GM18907 (cell line): ENCODE results near the gene HNRNPUL1.

Source experiments
- ATAC-seq: cut with Tn5 transposase; IDR thresholded peaks from one replicate; pipeline ENCODE4 v1.9.1; 2021; ENCODE audit warnings: mild to moderate bottlenecking, moderate library complexity; ENCODE audit not compliant: unreplicated experiment

HNRNPUL1 gene

DNA sequence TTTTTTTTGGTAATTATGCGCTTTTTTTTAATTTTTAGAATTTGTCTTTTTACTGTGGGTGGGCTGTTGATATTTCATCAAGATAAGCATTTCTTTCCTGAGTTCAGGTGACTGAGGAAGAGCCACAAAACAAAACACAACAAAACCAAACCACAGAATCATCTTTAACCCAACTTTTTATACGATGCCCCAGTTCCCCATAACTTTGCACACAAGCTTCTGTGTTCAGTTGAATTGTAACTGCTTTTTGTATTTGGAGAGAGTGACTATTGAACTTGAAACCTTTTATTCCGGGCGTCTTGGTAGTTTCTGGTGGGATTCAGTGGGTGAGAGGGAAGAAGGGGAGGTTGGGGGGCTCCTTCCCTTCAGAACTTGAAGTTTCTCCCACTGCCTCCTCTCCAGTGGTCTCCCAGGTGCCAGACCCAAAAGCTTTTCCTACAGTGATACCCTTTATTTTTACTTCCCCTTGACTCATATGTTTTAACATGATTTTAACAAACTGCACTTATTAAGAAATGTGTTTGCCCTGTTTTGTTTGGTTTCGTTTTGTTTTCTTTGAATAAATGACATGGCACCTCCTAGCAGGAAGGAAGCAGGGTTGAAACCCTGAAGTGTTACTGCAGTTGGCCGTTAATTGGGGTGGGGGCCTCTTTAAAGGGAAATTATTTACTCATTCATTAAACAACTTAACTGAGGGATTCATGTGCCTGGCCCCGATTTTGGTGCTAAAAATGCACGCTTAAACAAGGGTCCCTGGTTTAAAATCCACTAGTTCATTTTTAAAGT lies 43.1 kb downstream of the HNRNPUL1 start:
- no peak for ATAC-seq

DNA sequence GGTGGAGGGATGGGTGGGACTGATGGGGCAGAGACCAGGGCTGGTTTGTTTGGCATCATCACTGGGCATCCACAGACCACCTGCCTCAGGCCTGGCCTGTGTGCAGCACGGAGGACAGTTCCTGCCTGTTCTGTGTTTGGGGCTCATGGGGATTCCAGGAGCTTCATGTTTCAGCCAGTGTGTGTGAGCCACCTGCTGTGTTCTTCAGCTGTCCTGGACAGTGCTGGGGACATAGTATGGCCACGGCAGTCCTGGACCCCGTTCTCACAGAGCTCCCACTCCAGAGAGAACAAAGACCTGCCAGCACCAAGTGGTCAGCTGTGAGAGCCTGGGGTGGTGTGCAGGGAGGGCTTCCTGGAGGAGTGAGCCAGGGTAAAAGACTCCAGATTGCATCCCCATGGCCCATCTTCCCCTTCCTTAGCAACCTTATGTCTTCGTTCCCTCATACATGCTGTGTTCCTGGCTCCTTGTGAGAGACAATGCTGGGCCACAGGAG lies 43.8 kb downstream of the HNRNPUL1 start:
- no peak for ATAC-seq

DNA sequence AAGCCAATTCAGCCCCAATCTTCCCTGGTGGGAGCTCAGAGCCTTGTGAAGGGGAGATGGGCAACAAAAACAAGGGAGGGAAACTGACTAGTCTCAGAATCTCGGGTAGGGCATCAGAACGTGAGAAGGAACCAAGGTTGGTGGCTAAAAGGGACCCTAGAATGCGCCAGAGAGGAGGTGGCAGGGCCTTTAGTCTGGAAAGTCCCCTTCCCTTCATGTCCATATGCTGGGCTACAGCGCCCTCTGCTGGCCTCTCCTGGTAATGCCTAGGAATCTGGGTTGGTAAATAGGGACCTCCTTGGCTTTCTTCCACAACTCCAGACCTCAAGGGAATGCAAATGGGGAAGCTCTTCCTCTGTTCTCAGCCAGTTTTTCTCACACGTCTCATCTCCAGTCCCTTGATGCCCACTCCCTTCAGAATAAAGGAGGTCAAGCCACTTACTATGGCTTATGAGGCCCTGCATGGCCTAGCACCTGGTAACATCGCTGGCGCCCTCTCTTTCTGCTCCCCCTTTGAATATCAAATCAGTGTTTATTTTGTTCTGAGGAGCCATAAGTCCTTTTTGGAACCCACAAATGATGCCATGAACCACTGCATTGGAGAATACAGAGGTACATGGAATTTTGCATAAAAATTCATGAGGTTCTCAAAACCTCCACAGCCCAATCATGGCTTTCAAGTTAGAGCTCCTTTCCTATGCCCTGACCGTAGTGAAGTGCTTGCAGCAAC lies 44.4 kb downstream of the HNRNPUL1 start:
- peak; percentile 47 for ATAC-seq

DNA sequence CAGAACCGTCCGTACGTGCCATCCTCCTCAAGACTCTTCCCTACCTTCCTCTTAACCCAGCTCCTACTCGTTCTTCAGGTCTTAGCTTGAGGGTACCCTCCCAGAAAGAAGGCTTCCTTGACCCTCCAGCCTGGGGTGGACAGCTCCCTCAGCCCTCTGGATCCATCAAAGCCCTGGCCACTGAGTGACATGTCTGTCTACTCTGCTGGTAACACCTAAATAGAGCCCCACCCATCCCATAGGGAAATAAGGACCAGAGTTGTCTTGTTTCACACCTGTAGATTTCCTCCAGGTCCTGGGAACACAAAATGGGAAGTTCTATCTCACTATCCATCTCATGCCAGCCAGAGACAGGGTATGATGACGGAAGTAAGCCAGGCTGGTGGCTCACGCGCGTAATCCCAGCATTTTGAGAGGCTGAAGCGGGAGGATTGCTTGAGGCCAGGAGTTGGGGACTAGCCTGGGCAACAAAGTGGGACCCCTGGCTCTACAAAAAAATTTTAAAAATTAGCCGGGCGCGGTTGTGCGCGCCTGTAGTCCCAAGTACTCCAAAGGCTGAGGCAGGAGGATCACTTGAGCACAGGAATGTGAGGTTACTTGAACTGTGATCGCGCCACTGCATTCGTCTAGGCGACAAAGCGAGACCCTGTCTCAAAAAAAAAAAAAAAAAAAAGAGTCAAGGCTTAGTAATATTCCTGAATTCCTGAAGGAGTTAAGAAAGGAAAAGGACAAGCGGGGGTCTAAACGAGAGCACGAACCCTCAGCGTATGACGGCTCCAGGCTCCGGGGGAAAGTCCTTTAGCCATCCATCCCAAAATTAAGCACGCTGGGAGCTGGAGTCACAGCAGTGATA lies 45.2 kb downstream of the HNRNPUL1 start:
- ATAC-seq = no peak

DNA sequence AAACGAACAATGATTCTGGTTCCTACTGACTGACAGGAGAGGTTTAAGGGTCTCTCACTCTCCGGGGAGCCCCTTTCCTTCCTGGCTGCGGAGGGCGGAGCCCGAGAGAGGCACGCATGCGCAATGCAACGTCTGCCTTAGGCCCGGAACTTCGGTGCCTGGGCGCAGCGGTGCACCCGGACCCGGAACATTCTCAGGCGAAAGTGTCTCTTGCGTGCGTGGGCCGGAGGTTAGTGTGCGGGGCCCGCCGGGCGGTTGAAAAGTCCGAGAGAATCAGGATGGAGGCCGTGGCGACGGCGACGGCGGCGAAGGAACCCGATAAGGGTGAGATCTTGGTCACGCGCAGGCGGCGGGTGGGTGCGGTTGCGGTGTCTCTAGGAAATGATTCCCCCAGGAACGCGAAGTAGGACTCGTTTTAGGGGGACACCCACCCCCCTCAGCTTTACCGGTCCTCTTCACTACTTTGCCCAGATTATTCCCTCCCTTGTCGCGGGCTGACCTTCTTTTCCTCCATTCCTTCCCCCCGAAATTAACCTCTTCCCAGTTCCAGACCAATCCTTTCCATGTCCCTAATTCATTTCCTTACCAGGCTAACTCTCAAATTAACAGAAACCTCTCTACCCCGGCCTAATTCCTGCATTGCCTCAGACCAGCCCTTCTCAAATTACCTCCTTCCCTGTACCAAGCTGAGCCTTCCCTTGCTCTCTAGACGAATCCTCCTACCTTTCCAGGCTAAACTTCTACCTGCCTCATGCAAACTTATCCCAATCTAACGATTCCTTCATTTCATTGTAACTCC lies 46.1 kb downstream of the HNRNPUL1 start, which contains the start of gene CCDC97:
TSS of gene CCDC97 (plus strand) at position 140 of the 799 bp plus-strand sequence. CDS start at position 279, 139 bp downstream.
- peak; percentile 71 for ATAC-seq

DNA sequence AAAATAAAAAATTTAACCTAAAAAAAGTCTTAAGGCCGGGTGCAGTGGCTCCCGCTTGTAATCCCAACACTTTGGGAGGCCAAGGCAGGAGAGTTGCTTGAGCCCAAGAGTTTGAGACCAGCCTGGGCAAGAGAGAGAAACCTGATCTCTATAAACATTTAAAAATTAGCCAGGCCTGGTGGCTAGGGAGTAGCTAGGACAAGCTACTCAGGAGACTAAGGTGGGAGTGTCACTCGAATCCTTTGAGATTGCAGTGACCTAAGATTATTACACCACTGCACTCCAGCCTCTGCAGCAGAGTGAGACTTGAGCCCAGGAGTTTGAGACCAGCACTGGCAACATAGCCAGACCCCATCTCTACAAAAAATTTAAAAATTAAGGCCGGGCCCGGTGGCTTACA lies 46.9 kb downstream of the HNRNPUL1 start:
- no peak for ATAC-seq

DNA sequence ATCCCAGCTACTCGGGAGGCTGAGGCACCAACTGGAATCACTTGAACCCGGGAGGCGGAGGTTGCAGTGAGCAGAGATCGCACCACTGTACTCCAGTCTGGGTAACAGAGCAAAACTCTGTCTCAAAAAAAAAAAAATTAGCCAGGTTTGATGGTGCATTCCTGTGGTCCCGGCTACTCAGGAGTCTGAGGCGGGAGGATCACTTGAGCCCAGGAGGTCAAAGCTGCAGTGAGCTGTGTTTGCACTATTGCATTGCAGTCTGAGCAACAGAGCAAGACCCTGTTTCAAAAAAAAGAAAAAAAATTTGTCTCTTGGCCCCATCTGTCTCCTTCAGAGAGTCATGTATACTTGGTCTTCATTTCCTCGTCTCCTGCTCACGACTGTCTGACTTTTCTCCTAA lies 47.4 kb downstream of the HNRNPUL1 start:
- ATAC-seq = no peak

DNA sequence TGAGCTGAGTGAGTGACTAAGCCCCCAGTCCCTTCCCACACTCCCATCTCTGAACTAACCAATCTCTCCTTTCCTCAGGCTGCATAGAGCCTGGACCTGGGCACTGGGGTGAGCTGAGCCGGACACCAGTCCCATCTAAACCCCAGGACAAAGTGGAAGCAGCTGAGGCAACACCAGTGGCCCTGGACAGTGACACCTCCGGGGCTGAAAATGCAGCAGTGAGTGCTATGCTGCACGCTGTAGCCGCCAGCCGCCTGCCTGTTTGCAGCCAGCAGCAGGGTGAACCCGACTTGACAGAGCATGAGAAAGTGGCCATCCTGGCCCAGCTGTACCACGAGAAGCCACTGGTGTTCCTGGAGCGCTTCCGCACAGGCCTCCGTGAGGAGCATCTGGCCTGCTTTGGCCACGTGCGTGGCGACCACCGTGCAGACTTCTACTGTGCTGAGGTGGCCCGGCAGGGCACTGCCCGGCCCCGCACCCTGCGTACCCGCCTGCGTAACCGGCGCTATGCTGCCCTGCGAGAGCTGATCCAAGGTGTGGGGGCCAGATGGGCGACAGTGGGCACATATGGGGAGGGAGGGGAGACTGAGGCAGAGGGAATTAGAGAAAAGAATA lies 52.2 kb downstream of the HNRNPUL1 start:
- no peak for ATAC-seq

DNA sequence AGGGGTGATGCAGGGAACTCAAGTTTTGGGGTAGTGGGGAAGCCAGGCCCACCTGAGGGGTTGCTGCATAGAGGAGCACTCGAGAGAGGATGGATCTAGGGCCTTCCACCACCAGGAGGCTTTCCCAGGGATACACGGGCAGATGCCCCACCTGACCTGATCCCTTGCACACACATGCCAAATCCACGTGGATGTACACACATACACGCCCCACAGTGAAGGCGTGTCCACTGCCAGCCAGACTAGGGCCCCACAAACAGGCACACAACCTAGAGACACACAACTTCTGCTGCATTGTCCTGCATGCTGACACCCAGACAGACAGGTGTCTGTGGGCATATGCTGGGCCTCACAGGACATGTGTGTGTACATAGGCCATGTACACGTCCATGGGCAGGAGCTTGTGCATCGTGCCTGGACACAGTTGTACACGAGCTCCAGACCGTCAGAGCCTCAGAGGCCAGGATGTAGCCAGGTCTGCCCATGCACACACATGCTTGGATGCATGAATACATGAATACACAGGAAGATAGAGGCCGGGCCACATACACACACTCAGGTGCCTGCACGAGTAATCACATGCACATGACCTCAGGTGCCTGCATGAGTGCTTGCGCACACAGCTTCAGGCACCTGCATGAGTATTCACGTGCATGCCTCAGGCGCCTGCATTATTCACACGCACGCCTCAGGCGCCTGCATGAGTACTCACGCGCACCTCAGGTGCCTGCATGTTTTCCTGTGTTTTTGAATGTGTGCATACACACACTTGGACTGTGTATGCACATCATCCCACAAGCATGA lies 54.7 kb downstream of the HNRNPUL1 start:
- ATAC-seq = no peak

DNA sequence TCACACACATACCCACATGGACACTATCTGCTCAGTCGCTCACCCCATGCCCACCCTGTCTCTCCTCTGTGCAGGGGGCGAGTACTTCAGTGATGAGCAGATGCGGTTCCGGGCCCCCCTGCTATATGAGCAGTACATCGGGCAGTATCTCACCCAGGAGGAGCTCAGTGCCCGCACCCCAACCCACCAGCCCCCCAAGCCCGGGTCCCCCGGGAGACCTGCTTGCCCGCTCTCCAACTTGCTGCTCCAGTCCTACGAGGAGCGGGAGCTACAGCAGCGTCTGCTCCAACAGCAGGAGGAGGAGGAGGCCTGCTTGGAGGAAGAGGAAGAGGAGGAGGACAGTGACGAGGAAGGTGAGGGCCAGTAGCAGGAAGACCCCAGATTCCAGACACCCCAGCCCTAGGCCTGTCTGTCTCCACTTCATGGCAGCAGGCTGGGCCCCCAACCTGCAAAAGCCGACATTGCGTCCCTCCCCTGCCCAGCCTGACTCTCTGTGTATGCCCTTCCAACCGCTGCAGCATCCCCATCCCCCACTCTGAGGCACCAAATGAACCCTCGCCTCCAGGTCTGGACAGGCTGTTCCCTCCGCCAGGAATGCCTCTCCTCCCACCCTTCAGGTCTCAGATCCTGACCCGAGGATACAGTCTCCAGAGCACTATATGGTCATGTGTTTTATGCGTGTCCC lies 55.5 kb downstream of the HNRNPUL1 start:
- no peak for ATAC-seq

DNA sequence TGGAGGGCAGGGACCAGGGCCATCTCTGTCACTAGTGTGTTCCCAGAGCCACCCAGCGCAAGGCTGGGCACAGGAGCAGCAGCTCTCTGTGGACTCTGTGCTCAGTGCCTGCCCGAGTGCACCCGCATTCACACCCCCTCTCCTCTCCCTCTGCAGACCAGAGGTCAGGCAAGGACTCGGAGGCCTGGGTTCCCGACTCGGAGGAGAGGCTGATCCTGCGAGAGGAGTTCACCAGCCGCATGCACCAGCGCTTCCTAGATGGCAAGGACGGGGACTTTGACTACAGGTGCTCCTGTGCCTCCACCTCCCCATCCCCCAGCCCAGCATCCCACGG lies 56.0 kb downstream of the HNRNPUL1 start:
- no peak for ATAC-seq

DNA sequence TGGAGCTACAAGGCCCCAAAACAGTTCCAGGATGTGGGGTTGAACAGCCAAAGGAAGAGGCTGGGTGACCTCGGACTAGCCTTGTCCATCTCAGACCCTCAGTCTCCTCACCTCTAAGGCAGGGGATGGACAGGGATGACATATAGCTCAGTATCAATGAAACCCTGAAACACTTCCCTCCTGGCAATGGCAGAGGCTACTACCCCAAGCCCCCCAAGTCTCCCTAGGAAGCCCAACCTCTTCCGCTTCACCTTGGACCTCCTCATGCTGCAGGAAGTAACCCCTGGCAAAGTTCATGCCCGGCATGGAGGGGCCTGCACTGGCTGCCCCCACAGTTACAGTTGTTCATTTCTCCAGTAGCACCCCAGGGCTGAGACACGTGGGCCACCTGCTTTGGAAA lies 56.4 kb downstream of the HNRNPUL1 start:
- no peak for ATAC-seq

DNA sequence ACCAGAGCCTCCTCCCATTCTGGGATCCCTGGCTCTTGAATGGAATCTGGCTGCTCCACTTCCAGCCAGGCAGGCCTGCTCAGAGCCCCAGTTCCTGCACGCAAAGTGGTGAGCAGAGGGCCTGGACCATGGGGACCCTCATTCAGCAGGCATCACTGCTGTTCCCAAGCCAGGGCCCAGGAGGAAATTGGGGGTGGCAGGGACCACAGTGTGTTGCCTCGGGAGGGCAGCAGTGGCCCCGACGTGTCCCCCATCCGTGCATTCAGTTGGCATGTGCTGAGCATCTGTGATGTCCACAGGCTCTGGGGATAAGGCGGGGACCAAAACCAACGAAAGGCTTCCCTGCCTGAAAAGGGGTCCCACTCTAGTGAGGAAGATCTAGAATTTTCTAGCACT lies 57.0 kb downstream of the HNRNPUL1 start:
- no peak for ATAC-seq

DNA sequence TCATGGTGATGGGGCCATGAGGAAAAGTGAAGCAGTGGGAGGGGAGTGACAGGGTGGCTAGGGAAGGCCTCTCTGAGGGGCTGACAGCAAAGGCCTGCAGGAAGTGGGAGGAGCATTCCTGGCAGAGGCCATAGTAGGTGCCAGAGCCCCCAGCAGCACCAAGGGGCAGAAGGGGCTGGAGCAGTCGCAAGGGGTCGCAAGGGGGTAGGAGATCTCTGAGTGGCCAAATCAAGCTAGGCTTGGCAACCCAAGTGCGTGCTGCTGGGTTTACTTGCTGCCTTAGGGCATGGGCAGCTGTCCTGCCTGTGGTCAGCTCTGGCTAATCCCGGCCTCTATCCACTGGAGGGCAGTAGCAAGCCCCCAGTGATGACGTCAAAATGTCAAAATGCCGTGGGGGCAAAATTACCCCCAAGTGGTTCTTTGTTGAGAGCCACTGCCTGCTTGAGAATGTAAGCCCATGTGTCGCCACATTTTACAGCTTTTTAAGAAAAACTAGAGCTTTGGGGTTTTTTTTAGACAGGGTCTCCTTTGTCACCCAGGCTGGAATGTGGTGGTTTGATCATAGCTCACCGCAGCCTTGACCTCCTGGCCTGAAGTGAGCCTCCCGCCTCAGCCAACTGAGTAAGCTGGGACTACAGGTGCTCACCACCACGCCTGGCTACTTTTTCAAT lies 57.6 kb downstream of the HNRNPUL1 start:
- ATAC-seq = no peak

DNA sequence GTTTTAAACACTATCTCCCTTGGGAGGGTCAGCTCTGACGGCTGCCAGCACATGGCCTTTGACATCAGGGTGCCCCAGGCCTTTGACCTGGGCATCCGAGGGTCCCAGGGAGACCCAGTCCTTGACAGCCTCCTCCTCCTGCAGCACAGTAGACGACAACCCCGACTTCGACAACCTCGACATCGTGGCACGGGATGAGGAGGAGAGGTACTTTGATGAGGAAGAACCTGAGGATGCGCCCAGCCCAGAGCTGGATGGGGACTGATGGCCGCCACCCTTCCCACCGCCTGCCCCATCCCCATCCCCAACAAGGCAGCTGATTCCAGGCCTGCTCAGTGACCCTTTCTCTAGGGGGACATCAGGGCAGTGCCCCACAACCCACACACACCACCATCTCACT lies 58.3 kb downstream of the HNRNPUL1 start:
- no peak for ATAC-seq

DNA sequence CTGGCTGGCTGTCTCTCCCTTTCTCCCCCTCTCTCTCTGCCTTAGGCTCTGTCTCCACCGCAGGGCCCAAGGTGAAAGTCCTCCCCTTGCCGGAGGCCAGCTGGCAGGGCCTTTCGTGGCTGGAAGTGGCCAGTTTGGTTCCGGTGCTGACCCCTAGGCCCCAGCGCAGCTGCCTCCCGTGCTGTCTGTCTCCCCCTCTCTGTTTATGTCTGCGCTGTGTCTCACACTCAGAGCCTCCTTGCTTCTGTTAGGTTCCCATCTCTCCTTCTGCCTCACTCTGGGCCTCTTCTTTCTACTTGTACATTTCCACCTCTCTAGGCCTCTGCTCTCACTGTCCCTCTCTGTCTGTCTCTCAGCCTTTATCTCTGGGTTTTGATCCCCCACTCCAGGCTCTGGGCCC lies 58.9 kb downstream of the HNRNPUL1 start:
- no peak for ATAC-seq

DNA sequence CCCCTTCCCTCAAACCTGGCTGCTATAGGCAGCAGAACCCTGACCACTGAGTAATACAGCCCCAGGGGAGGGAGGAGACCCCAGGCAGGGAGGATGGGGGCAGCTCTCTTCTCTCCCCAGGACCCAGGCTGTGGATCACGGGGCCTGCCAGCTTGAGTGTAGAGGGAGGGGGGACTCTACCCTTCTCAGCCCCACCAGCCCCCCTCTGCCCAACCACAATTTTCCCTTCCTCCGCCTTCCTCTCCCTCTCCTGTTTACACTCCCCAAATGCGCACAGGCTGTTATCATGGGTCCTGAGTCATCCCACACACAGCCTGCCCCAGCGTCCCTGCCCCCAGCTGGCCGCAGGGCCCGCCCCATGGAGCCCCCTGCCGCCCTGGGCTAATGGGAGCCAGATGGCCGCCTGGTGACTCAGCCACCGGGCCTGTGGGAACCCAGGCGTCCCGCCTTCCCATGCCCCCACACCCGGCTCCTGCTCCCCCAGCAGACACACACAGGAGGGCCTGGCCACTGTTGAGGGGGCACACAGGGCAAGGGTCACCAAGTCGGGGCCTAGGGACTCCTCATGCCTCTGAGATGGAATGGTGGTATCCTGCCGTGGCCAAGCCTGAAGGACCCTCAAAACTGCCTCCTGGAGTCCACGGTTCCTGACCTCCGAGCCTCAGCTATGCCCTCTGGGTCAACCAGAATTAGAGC lies 59.4 kb downstream of the HNRNPUL1 start:
- no peak for ATAC-seq
